HCT116 (cell line): ENCODE data around the gene PPM1M. TPM values are rescaled to one million over a fixed set of nuclear protein-coding genes. Genes with fewer than 3 reads are reported as not detected.

ENCODE experiments used
- ATAC-seq: fragments of 200-7000 bp; cut with Tn5 transposase; 2 replicates; pipeline ENCODE4 v1.9.1; 2020; ENCODE audit warnings: mild to moderate bottlenecking, moderate library complexity
- BruUV-seq: library from RNA; stranded (reverse); fragments of 400-500 nt; replicated peaks from 2 replicates; lab custom pipeline; 2021; lab: Mats Ljungman, UMichigan
- CTCF ChIA-PET: fragments of 300-600 bp; sonication (Branson Sonifier 250); formaldehyde crosslinking; loops from one replicate; lab custom pipeline; 2021; ENCODE audit warnings: antibody characterized with exemption; lab: Charles Lee
- POLR2A ChIA-PET: fragments of 300-600, 350-600 bp; sonication (Branson Sonifier 250); formaldehyde crosslinking; loops from one replicate; lab custom pipeline; 2021; ENCODE audit warnings: antibody characterized with exemption; lab: Charles Lee
- RAD21 ChIA-PET, 2 experiments: fragments of 300-600 bp; sonication (Branson Sonifier 250); formaldehyde crosslinking; loops; one replicate each; lab custom pipeline; 2023; ENCODE audit warnings: low total read pairs in 2 of 2; ENCODE audit not compliant: uncharacterized antibody in 2 of 2, unreplicated experiment in 2 of 2, low non-redundant PET in 1 of 2; lab: Charles Lee
- DNase-seq: peaks from one replicate; pipeline ENCODE4 v3.0.0-alpha.2; 2010; ENCODE audit warnings: low read depth, low spot score
- H2AFZ ChIP-seq: fragments of 200-600 bp; shearing (Covaris generic), sonication (generic); 2 replicates; pipeline ENCODE4 v1.6.1; 2017; ENCODE audit warnings: low read depth, mixed run types, mixed read lengths, antibody characterized with exemption, low read length; ENCODE audit not compliant: poor library complexity, severe bottlenecking
- H3K27ac ChIP-seq: 2 replicates; pipeline ENCODE4 v1.5.1; 2012; ENCODE audit warnings: low read depth, low read length
- H3K27me3 ChIP-seq: fragments of 200-600 bp; sonication (generic); 2 replicates; pipeline ENCODE4 v1.6.1; 2016; ENCODE audit warnings: mixed run types, low read length, mixed read lengths; ENCODE audit not compliant: insufficient read depth
- H3K36me3 ChIP-seq, 2 experiments: fragments of 200-500 bp in 1 of 2; fragments of 200-600 bp in 1 of 2; sonication (Bioruptor generic) in 1 of 2; sonication (generic) in 1 of 2; 2 replicates each; pipeline versions ENCODE4 v1.5.1 to v1.6.1; 2014 to 2016; ENCODE audit warnings: low read length in 2 of 2, inconsistent platforms in 1 of 2, mixed read lengths in 1 of 2, mixed run types in 1 of 2; ENCODE audit not compliant: insufficient read depth in 2 of 2, control insufficient read depth in 1 of 2
- H3K4me1 ChIP-seq, 2 experiments: fragments of 200-600 bp in 1 of 2; sonication (generic) in 1 of 2; 2 replicates each; pipeline versions ENCODE4 v1.5.1 to v1.6.1; 2012 to 2017; ENCODE audit warnings: low read length in 2 of 2, inconsistent platforms in 1 of 2, mild to moderate bottlenecking in 1 of 2, mixed read lengths in 1 of 2, mixed run types in 1 of 2, moderate library complexity in 1 of 2; ENCODE audit not compliant: insufficient read depth in 2 of 2, control insufficient read depth in 1 of 2
- H3K4me2 ChIP-seq: fragments of 200-600 bp; sonication (generic); 2 replicates; pipeline ENCODE4 v1.6.1; 2017; ENCODE audit warnings: mixed run types, low read length, mixed read lengths
- H3K4me3 ChIP-seq, 2 experiments: fragments of 200-600 bp in 1 of 2; sonication (generic) in 1 of 2; replicated peaks in 1 of 2; 2 replicates each; pipeline ENCODE4 v1.5.1; 2011 to 2016; ENCODE audit warnings: low read length in 2 of 2, control low read depth in 1 of 2, low read depth in 1 of 2, mild to moderate bottlenecking in 1 of 2, mixed read lengths in 1 of 2, mixed run types in 1 of 2
- H3K79me2 ChIP-seq: fragments of 200-600 bp; sonication (generic); 2 replicates; pipeline ENCODE4 v1.6.1; 2017; ENCODE audit warnings: mild to moderate bottlenecking, mixed run types, low read length, moderate library complexity, mixed read lengths; ENCODE audit not compliant: insufficient read depth
- H3K9ac ChIP-seq: fragments of 200-600 bp; sonication (generic); 2 replicates; pipeline ENCODE4 v1.6.1; 2016; ENCODE audit warnings: low read length, mixed read lengths
- H3K9me2 ChIP-seq: fragments of 200-600 bp; sonication (generic), shearing (Covaris generic); 2 replicates; pipeline ENCODE4 v1.6.1; 2017; ENCODE audit warnings: mixed run types, mild to moderate bottlenecking, moderate library complexity; ENCODE audit not compliant: insufficient read depth
- H3K9me3 ChIP-seq, 2 experiments: fragments of 200-500 bp in 1 of 2; fragments of 200-600 bp in 1 of 2; sonication (Bioruptor generic) in 1 of 2; sonication (generic) in 1 of 2; 2 replicates each; pipeline ENCODE4 v1.6.1; 2014 to 2017; ENCODE audit warnings: low read length in 2 of 2, mixed read lengths in 2 of 2, inconsistent platforms in 1 of 2, low read depth in 1 of 2, mild to moderate bottlenecking in 1 of 2, mixed run types in 1 of 2, moderate library complexity in 1 of 2; ENCODE audit not compliant: control insufficient read depth in 1 of 2, insufficient read depth in 1 of 2
- H4K20me1 ChIP-seq: fragments of 200-600 bp; sonication (generic), shearing (Covaris generic); 2 replicates; pipeline ENCODE4 v1.6.1; 2017; ENCODE audit warnings: mixed run types, mild to moderate bottlenecking, moderate library complexity; ENCODE audit not compliant: insufficient read depth
- EGR1 ChIP-seq: IDR thresholded peaks from 2 replicates; pipeline ENCODE4 v1.6.1; 2012; ENCODE audit warnings: low read depth
- ELF1 ChIP-seq: IDR thresholded peaks from 2 replicates; pipeline ENCODE4 v1.6.1; 2012; ENCODE audit warnings: low read depth, borderline replicate concordance
- EZH2 ChIP-seq: fragments of 200-600 bp; sonication (generic); IDR thresholded peaks from 2 replicates; pipeline ENCODE4 v1.6.1; 2017; ENCODE audit warnings: antibody characterized with exemption, mixed run types
- EZH2phosphoT487 ChIP-seq: fragments of 200-600 bp; IDR thresholded peaks from 2 replicates; pipeline ENCODE4 v1.6.1; 2018; ENCODE audit warnings: antibody characterized with exemption, borderline replicate concordance
- POLR2AphosphoS5 ChIP-seq: IDR thresholded peaks from 2 replicates; pipeline ENCODE4 v1.6.1; 2011; ENCODE audit warnings: mild to moderate bottlenecking, low read depth, low read length, moderate library complexity
- REST ChIP-seq: IDR thresholded peaks from 2 replicates; pipeline ENCODE4 v1.6.1; 2012; ENCODE audit warnings: low read depth
- SIN3A ChIP-seq: IDR thresholded peaks from 2 replicates; pipeline ENCODE4 v1.6.1; 2012; ENCODE audit warnings: low read depth
- SP1 ChIP-seq: IDR thresholded peaks from 2 replicates; pipeline ENCODE4 v1.6.1; 2012; ENCODE audit warnings: low read depth
- ZNF274 ChIP-seq: fragments of 200-500 bp; sonication (Bioruptor generic); IDR thresholded peaks from 2 replicates; pipeline ENCODE4 v1.6.1; 2014; ENCODE audit warnings: mild to moderate bottlenecking, low read depth, low read length, inconsistent platforms
- intact Hi-C: fragments of 100-400 bp; cut with micrococcal nuclease; formaldehyde crosslinking; loops from 2 replicates; pipeline ENCODE4 v1.10.0; 2022
- total RNA-seq: library from RNA; stranded (reverse); gene quantifications from one replicate; pipeline ENCODE4 v1.2.1, GENCODE V29; 2021; ENCODE audit not compliant: unreplicated experiment

Gene PPM1M
- total RNA-seq, 1 experiment from 2014 or later, result 16.6 TPM

DNA sequence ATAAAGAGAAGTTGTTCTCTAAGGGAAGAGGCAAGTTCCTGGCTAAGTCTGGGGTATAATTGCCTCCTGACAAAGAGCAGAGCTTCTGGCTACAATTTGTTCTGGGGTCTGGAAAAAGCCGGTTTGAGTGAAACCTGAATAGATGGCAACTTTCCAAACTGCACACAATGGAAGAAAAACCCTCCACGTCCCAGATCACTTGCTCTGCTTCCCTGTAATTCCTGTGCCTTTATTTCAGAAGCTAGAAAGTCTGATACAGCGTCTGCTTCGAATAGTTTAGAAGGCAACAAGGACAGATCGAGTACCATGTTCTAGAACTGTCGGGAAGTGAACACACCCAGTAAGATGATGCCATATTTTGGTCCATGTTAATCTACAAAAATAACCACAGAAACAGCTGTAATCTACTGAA, 34.5 kb downstream of the PPM1M start:
- POLR2A ChIA-PET, result interaction anchor here (1.0 to 2.5 kb wide), 2 partner anchors 42 to 287 kb away, joined by 3 to 11 read pairs; partner anchors contain the start of gene TWF2
- intact Hi-C loops, result no loop called here

GRCh38 chr3:52281981-52282801, 36.6 kb downstream of the PPM1M start:
- Histone ChIP-seq H3K4me2 (peak overlapping the region; percentile 60), H3K4me3 (peak overlapping the region in 1 of 2 experiments; percentile 14; a peak in 1 of 4 replicates), H3K36me3 (no peaks in the 10 kb centered on the region), H3K9me3 (no peaks in the 10 kb centered on the region), H3K27me3 (no peaks in the 10 kb centered on the region), H4K20me1 (no peaks in the 10 kb centered on the region), H3K27ac (no peak overlapping the region)
- ChIA-PET POLR2A (no interaction called here), RAD21 (no interaction called here)
- TF ChIP-seq EZH2, result no peak
- TF ChIP-seq REST, result no peak
- no peak for TF ChIP-seq EGR1
- no peak for TF ChIP-seq SIN3A
- no peak for TF ChIP-seq POLR2AphosphoS5
- TF ChIP-seq, all 23 proteins: peak for 0
- DNase-seq, result no peak
- peak overlapping the region; percentile 19 for H3K9ac ChIP-seq
- BruUV-seq, result no TSS peak
- H3K79me2 ChIP-seq, result peaks cover 17% of the 10 kb centered on the region
- ATAC-seq, result no peak
- H2AFZ ChIP-seq, result no peak overlapping the region
- H3K9me2 ChIP-seq, result no peaks in the 10 kb centered on the region
- intact Hi-C loops, result no loop called here
- CTCF ChIA-PET, result interaction anchor here (1.3 to 1.5 kb wide), 2 partner anchors 45 to 62 kb away, joined by 4 to 5 read pairs; no protein-coding TSS in a partner anchor
- H3K4me1 ChIP-seq, result peaks cover 10 to 49% of the 10 kb centered on the region in 2 experiments; a peak in 3 of 4 replicates

More for the DNA sequence above, 34.5 kb downstream of the PPM1M start:
- ATAC-seq (no peak), DNase-seq (no peak)
- no TSS peak for BruUV-seq
- peaks cover 15 to 53% of the 10 kb centered on the region in 2 experiments; a peak in 3 of 4 replicates for H3K4me1 ChIP-seq
- RAD21 ChIA-PET, result no interaction called here
- H3K4me2 ChIP-seq, result peak overlapping the region; percentile 80
- TF ChIP-seq SP1 (no peak), EZH2phosphoT487 (no peak), ZNF274 (no peak), ELF1 (no peak)
- TF ChIP-seq, all 23 proteins: peak for 0
- Histone ChIP-seq H3K36me3 (peaks cover 0 to 3% of the 10 kb centered on the region in 2 experiments; a peak in 1 of 4 replicates), H3K9me3 (no peaks in the 10 kb centered on the region), H3K4me3 (no peak overlapping the region; a peak in 1 of 4 replicates), H3K79me2 (peaks cover 32% of the 10 kb centered on the region), H3K9ac (no peak overlapping the region), H3K27ac (no peak overlapping the region; the same call in 1 of the 2 replicates), H2AFZ (no peak overlapping the region), H3K27me3 (no peaks in the 10 kb centered on the region), H4K20me1 (peaks cover 3% of the 10 kb centered on the region; the same call in 1 of the 2 replicates), H3K9me2 (no peaks in the 10 kb centered on the region)
- CTCF ChIA-PET, result interaction anchor here (1.5 to 1.7 kb wide), 2 partner anchors 16 to 40 kb away, joined by 5 to 7 read pairs; no protein-coding TSS in a partner anchor
